HG03432 (cell line): Measurements from ENCODE around the gene FMO1.
"Not testable (repeated sequence)": the region's sequence is repeated elsewhere in the genome, so short reads cannot be mapped to it uniquely, and the experiment has no call there.

Experiments
- ATAC-seq: cut with Tn5 transposase; IDR thresholded peaks from one replicate; pipeline ENCODE4 v1.9.1; 2021; ENCODE audit warnings: mild to moderate bottlenecking, moderate library complexity; ENCODE audit not compliant: unreplicated experiment

The FMO1 gene

GRCh38 chr1:171279234-171279633 is 30.9 kb downstream of the FMO1 start:
- ATAC-seq: no peak

GRCh38 chr1:171279678-171280077 is 31.4 kb downstream of the FMO1 start:
- no peak for ATAC-seq

- no peak for ATAC-seq
These were observed 32.3 kb downstream of the FMO1 start for GRCh38 chr1:171280599-171280998.

GRCh38 chr1:171286032-171286705 is 37.9 kb downstream of the FMO1 start:
- peak; percentile 79 for ATAC-seq

- ATAC-seq: no peak
These were observed 42.3 kb downstream of the FMO1 start for GRCh38 chr1:171290621-171291020.

- no peak for ATAC-seq
These were observed 44.5 kb downstream of the FMO1 start for GRCh38 chr1:171292799-171293198.

- not testable (repeated sequence) for ATAC-seq
These were observed 47.1 kb downstream of the FMO1 start for GRCh38 chr1:171295383-171295782.

GRCh38 chr1:171295821-171296220 is 47.5 kb downstream of the FMO1 start:
- ATAC-seq: no peak

GRCh38 chr1:171296897-171297296 is 48.6 kb downstream of the FMO1 start:
- no peak for ATAC-seq

- no peak for ATAC-seq
These were observed 50.4 kb downstream of the FMO1 start for GRCh38 chr1:171298696-171299095.

GRCh38 chr1:171299342-171299741 is 51.0 kb downstream of the FMO1 start:
- no peak for ATAC-seq

GRCh38 chr1:171300401-171300800 is 52.1 kb downstream of the FMO1 start:
- no peak for ATAC-seq

GRCh38 chr1:171310661-171311087 is 62.4 kb downstream of the FMO1 start:
- ATAC-seq: no peak

- no peak for ATAC-seq
These were observed 63.7 kb downstream of the FMO1 start for GRCh38 chr1:171311771-171312558.

- ATAC-seq: peak; percentile 59
These were observed 65.1 kb downstream of the FMO1 start for GRCh38 chr1:171313319-171313834.

GRCh38 chr1:171313835-171314320 is 65.6 kb downstream of the FMO1 start, which contains the start of gene FMO4:
Gene FMO4, plus strand, starts transcription at chr1:171314183. Its CDS starts 5,643 bp downstream, at chr1:171319826.
- ATAC-seq: peak; percentile 100

- ATAC-seq: no peak
These were observed 81.0 kb downstream of the FMO1 start for GRCh38 chr1:171329251-171329650.

GRCh38 chr1:171334024-171334640 is 85.8 kb downstream of the FMO1 start:
- no peak for ATAC-seq
